HG02571 (cell line): ENCODE data around the gene EFNB3.

ENCODE experiments used
- ATAC-seq: cut with Tn5 transposase; IDR thresholded peaks from one replicate; pipeline ENCODE4 v1.9.1; 2021; ENCODE audit warnings: mild to moderate bottlenecking, moderate library complexity; ENCODE audit not compliant: unreplicated experiment

Gene EFNB3

GRCh38 chr17:7756968-7757367 lies 52.0 kb downstream of the EFNB3 start:
- ATAC-seq: no peak
